GM23248 (cell line): ENCODE measurements around the gene NOXRED1. TPM values are rescaled to one million over a fixed set of nuclear protein-coding genes. Genes with fewer than 3 reads are reported as not detected.
A peak's percentile ranks its signal among the peaks of the same experiment; 100 is the strongest.

Experiments used
- DNase-seq: peaks from one replicate; pipeline ENCODE4 v3.0.0-alpha.2; 2015
- H2AFZ ChIP-seq: fragments of 200-600 bp; sonication (generic); 2 replicates; pipeline ENCODE4 v1.6.1; 2016; ENCODE audit warnings: antibody characterized with exemption
- H3F3A ChIP-seq: fragments of 200-600 bp; sonication (generic); 2 replicates; pipeline ENCODE4 v1.6.1; 2016; ENCODE audit warnings: mild to moderate bottlenecking, antibody characterized with exemption, mixed run types; ENCODE audit not compliant: insufficient read depth
- H3K27ac ChIP-seq: fragments of 200-600 bp; sonication (generic); 2 replicates; pipeline ENCODE4 v1.5.1; 2016; ENCODE audit warnings: mild to moderate bottlenecking
- H3K27me3 ChIP-seq: fragments of 200-600 bp; sonication (generic); replicated peaks from 2 replicates; pipeline ENCODE4 v1.6.1; 2016; ENCODE audit warnings: mild to moderate bottlenecking; ENCODE audit not compliant: insufficient read depth
- H3K36me3 ChIP-seq: fragments of 200-600 bp; sonication (generic); 2 replicates; pipeline ENCODE4 v1.6.1; 2016; ENCODE audit warnings: low read depth, mild to moderate bottlenecking
- H3K4me1 ChIP-seq: fragments of 200-600 bp; sonication (generic); 2 replicates; pipeline ENCODE4 v1.6.1; 2016; ENCODE audit warnings: mild to moderate bottlenecking; ENCODE audit not compliant: insufficient read depth
- H3K4me2 ChIP-seq: fragments of 200-600 bp; sonication (generic); one replicate; pipeline ENCODE4 v1.6.1; 2016; ENCODE audit warnings: mild to moderate bottlenecking; ENCODE audit not compliant: unreplicated experiment
- H3K4me3 ChIP-seq: fragments of 200-600 bp; sonication (generic); 2 replicates; pipeline ENCODE4 v1.5.1; 2016; ENCODE audit warnings: mild to moderate bottlenecking
- H3K79me2 ChIP-seq: fragments of 200-600 bp; sonication (generic); 2 replicates; pipeline ENCODE4 v1.6.1; 2016; ENCODE audit warnings: mild to moderate bottlenecking; ENCODE audit not compliant: insufficient read depth
- H3K9ac ChIP-seq: fragments of 200-600 bp; sonication (generic); 2 replicates; pipeline ENCODE4 v1.6.1; 2016; ENCODE audit warnings: mild to moderate bottlenecking
- H3K9me2 ChIP-seq: fragments of 200-600 bp; sonication (generic); 2 replicates; pipeline ENCODE4 v1.6.1; 2016; ENCODE audit warnings: mixed run types, mild to moderate bottlenecking, moderate library complexity; ENCODE audit not compliant: insufficient read depth
- H3K9me3 ChIP-seq: fragments of 200-600 bp; sonication (generic); one replicate; pipeline ENCODE4 v1.6.1; 2017; ENCODE audit warnings: low read depth
- H4K20me1 ChIP-seq: fragments of 200-600 bp; sonication (generic); 2 replicates; pipeline ENCODE4 v1.6.0; 2016; ENCODE audit not compliant: insufficient read depth
- EZH2 ChIP-seq: fragments of 200-600 bp; sonication (generic); IDR thresholded peaks from 2 replicates; pipeline ENCODE4 v1.6.1; 2018; ENCODE audit warnings: antibody characterized with exemption, mild to moderate bottlenecking; ENCODE audit not compliant: insufficient read depth, poor library complexity, severe bottlenecking
- EZH2phosphoT487 ChIP-seq: fragments of 200-600 bp; sonication (generic); IDR thresholded peaks from 2 replicates; pipeline ENCODE4 v1.6.1; 2018; ENCODE audit warnings: antibody characterized with exemption, moderate library complexity, mild to moderate bottlenecking, low read depth; ENCODE audit not compliant: insufficient read depth
- WGBS, 2 experiments: methylation state at CpG; one replicate each; pipeline ENCODE4 v1.1.6; 2015 to 2017; ENCODE audit warnings: low lambda C conversion rate in 2 of 2, low coverage in 1 of 2; ENCODE audit errors: missing lambda C conversion rate in 2 of 2; 5-methylcytosine and 5-hydroxymethylcytosine counted together
- in situ Hi-C: fragments of 300-500 bp; cut with MboI; formaldehyde crosslinking; loops from 2 replicates; pipeline ENCODE4 v1.15.0; 2020
- polyA plus RNA-seq: library from polyadenylated mRNA; unstranded; fragments of >200 nt; fragmentation: Nextera tagmentation; extraction: Ambion mirVana; gene quantifications from 2 replicates; pipeline ENCODE4 v1.2.1, GENCODE V29; 2016
- total RNA-seq: library from RNA; depleted of rRNA; stranded (reverse); fragments of >200 nt; shearing (Covaris generic); gene quantifications from 2 replicates; pipeline ENCODE4 v1.2.3, GENCODE V29; 2014

The NOXRED1 gene
- total and polyA plus RNA-seq, 2 experiments from 2014 or later = 0.31 TPM; not detected in 1

- no peak overlapping the region for H3K27ac ChIP-seq
- peak; percentile 46 for DNase-seq
Observed at GRCh38 chr14:77372304-77372841, 51.0 kb downstream of the NOXRED1 start.

GRCh38 chr14:77369285-77369684, 54.0 kb downstream of the NOXRED1 start:
- Histone ChIP-seq H3K9me2 (no peaks in the 10 kb centered on the region), H2AFZ (no peak overlapping the region), H3K27ac (no peak overlapping the region), H4K20me1 (no peaks in the 10 kb centered on the region), H3K36me3 (no peaks in the 10 kb centered on the region), H3K4me3 (no peak overlapping the region), H3F3A (peaks cover 12% of the 10 kb centered on the region; the same call in 1 of the 2 replicates), H3K79me2 (peaks cover 2% of the 10 kb centered on the region), H3K27me3 (no peaks in the 10 kb centered on the region), H3K4me2 (no peak overlapping the region), H3K9me3 (no peaks in the 10 kb centered on the region), H3K9ac (no peak overlapping the region), H3K4me1 (0 out of 2 replicates have a peak, but pooled peaks cover 4% of the 10 kb centered on the region)
- in situ Hi-C loops = no loop called here
- WGBS, 2 experiments = 59 to 83% methylated on average over 1 of the region's 1 CpG
- TF ChIP-seq EZH2 (no peak), EZH2phosphoT487 (no peak)
- DNase-seq = no peak

More at GRCh38 chr14:77372304-77372841, 51.0 kb downstream of the NOXRED1 start:
- Histone ChIP-seq H4K20me1 (no peaks in the 10 kb centered on the region), H3K27me3 (no peaks in the 10 kb centered on the region), H3K36me3 (no peaks in the 10 kb centered on the region), H3K9me3 (no peaks in the 10 kb centered on the region), H3K4me1 (peaks cover 5% of the 10 kb centered on the region; the same call in 1 of the 2 replicates), H3K9me2 (no peaks in the 10 kb centered on the region), H3K4me3 (no peak overlapping the region), H3F3A (peaks cover 13% of the 10 kb centered on the region; the same call in 1 of the 2 replicates), H2AFZ (no peak overlapping the region), H3K79me2 (peaks cover 24% of the 10 kb centered on the region), H3K9ac (no peak overlapping the region), H3K4me2 (no peak overlapping the region)
- in situ Hi-C loops = no loop called here
- 34% methylated on average over 4 of the region's 4 CpGs for WGBS, 2 experiments
- no peak for TF ChIP-seq EZH2phosphoT487
- TF ChIP-seq EZH2 = no peak

GRCh38 chr14:77364146-77364545, 59.2 kb downstream of the NOXRED1 start:
- no peaks in the 10 kb centered on the region for H3K27me3 ChIP-seq
- H3K9me3 ChIP-seq = no peaks in the 10 kb centered on the region
- no peak overlapping the region for H3K27ac ChIP-seq
- no peak overlapping the region for H2AFZ ChIP-seq
- no peaks in the 10 kb centered on the region for H3K9me2 ChIP-seq
- no peak overlapping the region for H3K4me3 ChIP-seq
- no peaks in the 10 kb centered on the region for H3K36me3 ChIP-seq
- peaks cover 21% of the 10 kb centered on the region; the same call in 1 of the 2 replicates for H3K79me2 ChIP-seq
- no peaks in the 10 kb centered on the region for H4K20me1 ChIP-seq
- H3F3A ChIP-seq = no peaks in the 10 kb centered on the region
- in situ Hi-C loops = no loop called here
- no peaks in the 10 kb centered on the region for H3K4me1 ChIP-seq
- no peak for TF ChIP-seq EZH2
- no peak for TF ChIP-seq EZH2phosphoT487
- no peak overlapping the region for H3K4me2 ChIP-seq
- no peak for DNase-seq
- WGBS, 2 experiments = 91 to 97% methylated on average over 3 of the region's 3 CpGs
- H3K9ac ChIP-seq = no peak overlapping the region

GRCh38 chr14:77359626-77360025, 63.7 kb downstream of the NOXRED1 start:
- H3K9me2 ChIP-seq = no peaks in the 10 kb centered on the region
- 57 to 62% methylated on average over 1 of the region's 1 CpG for WGBS, 2 experiments
- in situ Hi-C loops = no loop called here
- no peaks in the 10 kb centered on the region; the same call in 1 of the 2 replicates for H3K4me1 ChIP-seq
- no peak overlapping the region for H3K4me3 ChIP-seq
- no peaks in the 10 kb centered on the region for H3K36me3 ChIP-seq
- no peaks in the 10 kb centered on the region for H3F3A ChIP-seq
- TF ChIP-seq EZH2phosphoT487 (no peak), EZH2 (no peak)
- no peak overlapping the region for H3K9ac ChIP-seq
- peaks cover 21% of the 10 kb centered on the region; the same call in 1 of the 2 replicates for H3K79me2 ChIP-seq
- H2AFZ ChIP-seq = no peak overlapping the region
- peak; percentile 4 for DNase-seq
- H3K4me2 ChIP-seq = no peak overlapping the region
- no peaks in the 10 kb centered on the region for H3K9me3 ChIP-seq
- no peaks in the 10 kb centered on the region for H3K27me3 ChIP-seq
- H4K20me1 ChIP-seq = no peaks in the 10 kb centered on the region
- H3K27ac ChIP-seq = no peak overlapping the region
